Endodermal cell (in vitro differentiated cells): ENCODE results near the gene TPGS2. TPM values are rescaled to one million over a fixed set of nuclear protein-coding genes. Genes with fewer than 3 reads are reported as not detected.

Experiments used
- DNase-seq: peaks from one replicate; pipeline ENCODE4 v3.0.0-alpha.2; 2017
- H3K27ac ChIP-seq: 2 replicates; pipeline ENCODE4 v1.5.1; 2013; ENCODE audit warnings: mild to moderate bottlenecking, low read depth, low read length, moderate library complexity
- H3K27me3 ChIP-seq: 2 replicates; pipeline ENCODE4 v1.6.1; 2013; ENCODE audit warnings: mild to moderate bottlenecking, low read length, moderate library complexity; ENCODE audit not compliant: insufficient read depth, control insufficient read depth, poor library complexity, severe bottlenecking
- H3K36me3 ChIP-seq: 2 replicates; pipeline ENCODE4 v1.7.0; 2013; ENCODE audit warnings: mild to moderate bottlenecking, low read length, moderate library complexity; ENCODE audit not compliant: control insufficient read depth, insufficient read depth
- H3K4me1 ChIP-seq: one replicate; pipeline ENCODE4 v1.7.0; 2013; ENCODE audit warnings: low read length; ENCODE audit not compliant: control insufficient read depth, insufficient read depth
- H3K4me3 ChIP-seq: 2 replicates; pipeline ENCODE4 v1.5.1; 2013; ENCODE audit warnings: mild to moderate bottlenecking, low read length, moderate library complexity
- H3K9ac ChIP-seq: 2 replicates; pipeline ENCODE4 v1.6.1; 2013; ENCODE audit warnings: mild to moderate bottlenecking, low read length, moderate library complexity; ENCODE audit not compliant: poor library complexity, severe bottlenecking; ENCODE audit errors: extremely low read depth
- H3K9me3 ChIP-seq: 2 replicates; pipeline ENCODE4 v1.6.1; 2013; ENCODE audit warnings: mild to moderate bottlenecking, low read length, moderate library complexity; ENCODE audit not compliant: control insufficient read depth
- H3K27ac Mint-ChIP-seq: 2 replicates; pipeline ENCODE4 v1.8.0; 2020; ENCODE audit warnings: mixed read lengths
- H3K27me3 Mint-ChIP-seq: 2 replicates; pipeline ENCODE4 v1.8.0; 2021; ENCODE audit warnings: mild to moderate bottlenecking, mixed read lengths; ENCODE audit not compliant: insufficient read depth
- H3K36me3 Mint-ChIP-seq: 2 replicates; pipeline ENCODE4 v1.8.0; 2020; ENCODE audit warnings: low read depth, mixed read lengths
- H3K4me1 Mint-ChIP-seq: 2 replicates; pipeline ENCODE4 v1.8.0; 2020; ENCODE audit warnings: mixed read lengths
- H3K4me3 Mint-ChIP-seq: 2 replicates; pipeline ENCODE4 v1.8.0; 2020; ENCODE audit warnings: mild to moderate bottlenecking, moderate library complexity, mixed read lengths
- H3K9me3 Mint-ChIP-seq: 2 replicates; pipeline ENCODE4 v1.8.0; 2020; ENCODE audit warnings: mild to moderate bottlenecking, mixed read lengths
- CTCF ChIP-seq: fragments of 200-600 bp; sonication (generic); conservative IDR thresholded peaks from 2 replicates; pipeline ENCODE4 v1.5.0; 2021; ENCODE audit warnings: antibody characterized with exemption, mild to moderate bottlenecking
- WGBS, 2 experiments: methylation state at CpG; one replicate each; pipeline versions ENCODE4 v1.1.5 to v1.1.7; 2013; ENCODE audit warnings: missing lambda C conversion rate in 2 of 2, mixed read lengths in 1 of 2; ENCODE audit not compliant: insufficient coverage in 1 of 2, insufficient read length in 1 of 2; 5-methylcytosine and 5-hydroxymethylcytosine counted together
- total RNA-seq, 2 donors: library from RNA; stranded (reverse); fragmentation: NEBNext Ultra II Directional in 1 of 2; extraction: Animal tissue kit (Norgen Biotek cat#: 25700) in 1 of 2; gene quantifications; 2 replicates in 1 of 2; 3 replicates in 1 of 2; pipeline ENCODE4 v1.2.1, GENCODE V29; 2021

The TPGS2 gene
- total RNA-seq, 2 donors from 2014 or later = 117 to 128 TPM

GRCh38 chr18:36782710-36783109 is 46.1 kb downstream of the TPGS2 start:
- Mint-ChIP-seq H3K4me3 (no peak overlapping the region), H3K4me1 (peaks cover 5% of the 10 kb centered on the region), H3K27ac (no peak overlapping the region), H3K36me3 (peaks cover 4% of the 10 kb centered on the region), H3K9me3 (no peaks in the 10 kb centered on the region), H3K27me3 (no peaks in the 10 kb centered on the region)
- Histone ChIP-seq H3K4me1 (peaks cover 5% of the 10 kb centered on the region), H3K27ac (no peak overlapping the region), H3K27me3 (no peaks in the 10 kb centered on the region), H3K9me3 (no peaks in the 10 kb centered on the region), H3K4me3 (no peak overlapping the region), H3K9ac (no peak overlapping the region), H3K36me3 (no peaks in the 10 kb centered on the region)
- no peak for TF ChIP-seq CTCF
- DNase-seq = no peak
- WGBS, 2 experiments = 94 to 96% methylated on average over 8 to 9 of the region's 9 CpGs

- no peaks in the 10 kb centered on the region for H3K4me1 ChIP-seq
- H3K27ac Mint-ChIP-seq = no peak overlapping the region
- no peaks in the 10 kb centered on the region for H3K9me3 Mint-ChIP-seq
- peaks cover 4% of the 10 kb centered on the region for H3K36me3 Mint-ChIP-seq
- no peaks in the 10 kb centered on the region for H3K4me1 Mint-ChIP-seq
- no peaks in the 10 kb centered on the region for H3K36me3 ChIP-seq
- no peaks in the 10 kb centered on the region for H3K9me3 ChIP-seq
- no peak for TF ChIP-seq CTCF
- H3K9ac ChIP-seq = no peak overlapping the region
- WGBS, 2 experiments = 85 to 90% methylated on average over 2 of the region's 2 CpGs
- no peak for DNase-seq
- no peaks in the 10 kb centered on the region for H3K27me3 Mint-ChIP-seq
- no peak overlapping the region for H3K27ac ChIP-seq
- no peak overlapping the region for H3K4me3 ChIP-seq
- H3K27me3 ChIP-seq = no peaks in the 10 kb centered on the region
- no peak overlapping the region for H3K4me3 Mint-ChIP-seq
Measured at GRCh38 chr18:36780748-36781147, 48.1 kb downstream of the TPGS2 start.

- no peak overlapping the region for H3K27ac ChIP-seq
- 100% methylated on average over 1 of the region's 1 CpG; no CpG with 5 or more reads in 1 of the 2 experiments for WGBS, 2 experiments
- no peak overlapping the region for H3K9ac ChIP-seq
- no peaks in the 10 kb centered on the region for H3K9me3 ChIP-seq
- no peak overlapping the region for H3K4me3 ChIP-seq
- H3K36me3 ChIP-seq = no peaks in the 10 kb centered on the region
- no peaks in the 10 kb centered on the region for H3K4me1 Mint-ChIP-seq
- peaks cover 4% of the 10 kb centered on the region for H3K36me3 Mint-ChIP-seq
- H3K4me1 ChIP-seq = no peaks in the 10 kb centered on the region
- no peak overlapping the region for H3K27ac Mint-ChIP-seq
- DNase-seq = no peak
- no peak overlapping the region for H3K4me3 Mint-ChIP-seq
- TF ChIP-seq CTCF = no peak
- no peaks in the 10 kb centered on the region for H3K27me3 ChIP-seq
- H3K27me3 Mint-ChIP-seq = no peaks in the 10 kb centered on the region
- H3K9me3 Mint-ChIP-seq = no peaks in the 10 kb centered on the region
Measured at GRCh38 chr18:36777566-36777965, 51.2 kb downstream of the TPGS2 start.
